ENCODE measurements around the gene RAP1A. TPM values are rescaled to one million over a fixed set of nuclear protein-coding genes. Genes with fewer than 3 reads are reported as not detected.

The RAP1A gene
- total RNA-seq, 1 experiment from 2014 or later = 26.7 TPM

- Mint-ChIP-seq H3K27me3 (ENCODE audit: low read depth) (no peaks in the 10 kb centered on the region), H3K4me3 (no peak overlapping the region), H3K36me3 (ENCODE audit: insufficient read depth in 1 of 3, low read depth in 3 of 3) (peaks cover 4 to 28% (median 26%) of the 10 kb centered on the region in 3 experiments), H3K4me1 (no peaks in the 10 kb centered on the region), H3K9me3 (no peaks in the 10 kb centered on the region), H3K27ac (no peak overlapping the region; a peak in 1 of 7 replicates)
- no peak overlapping the region for H4K5ac ChIP-seq (ENCODE audit: insufficient read length, low read depth, low read length)
- H2BK15ac ChIP-seq (ENCODE audit: low read depth, low read length) = no peak overlapping the region
- no peak overlapping the region for H3K23ac ChIP-seq (ENCODE audit: insufficient read length, low read depth, low read length)
- H4K91ac ChIP-seq (ENCODE audit: insufficient read length, low read depth, low read length) = no peak overlapping the region
- no peak overlapping the region for H3K4ac ChIP-seq (ENCODE audit: low read depth, low read length)
- H3K23me2 ChIP-seq (ENCODE audit: insufficient read length, low read depth, low read length, poor library complexity, severe bottlenecking) = no peaks in the 10 kb centered on the region
- no peak for DNase-seq
- TF ChIP-seq, protein P1, sequence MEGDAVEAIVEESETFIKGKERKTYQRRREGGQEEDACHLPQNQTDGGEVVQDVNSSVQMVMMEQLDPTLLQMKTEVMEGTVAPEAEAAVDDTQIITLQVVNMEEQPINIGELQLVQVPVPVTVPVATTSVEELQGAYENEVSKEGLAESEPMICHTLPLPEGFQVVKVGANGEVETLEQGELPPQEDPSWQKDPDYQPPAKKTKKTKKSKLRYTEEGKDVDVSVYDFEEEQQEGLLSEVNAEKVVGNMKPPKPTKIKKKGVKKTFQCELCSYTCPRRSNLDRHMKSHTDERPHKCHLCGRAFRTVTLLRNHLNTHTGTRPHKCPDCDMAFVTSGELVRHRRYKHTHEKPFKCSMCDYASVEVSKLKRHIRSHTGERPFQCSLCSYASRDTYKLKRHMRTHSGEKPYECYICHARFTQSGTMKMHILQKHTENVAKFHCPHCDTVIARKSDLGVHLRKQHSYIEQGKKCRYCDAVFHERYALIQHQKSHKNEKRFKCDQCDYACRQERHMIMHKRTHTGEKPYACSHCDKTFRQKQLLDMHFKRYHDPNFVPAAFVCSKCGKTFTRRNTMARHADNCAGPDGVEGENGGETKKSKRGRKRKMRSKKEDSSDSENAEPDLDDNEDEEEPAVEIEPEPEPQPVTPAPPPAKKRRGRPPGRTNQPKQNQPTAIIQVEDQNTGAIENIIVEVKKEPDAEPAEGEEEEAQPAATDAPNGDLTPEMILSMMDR (conservative IDR thresholded peaks at IDR 0.05) = no peak
- H2BK5ac ChIP-seq (ENCODE audit: insufficient read length, low read length) = no peak overlapping the region
- H3K56ac ChIP-seq (ENCODE audit: insufficient read length, low read depth, low read length) = no peak overlapping the region
- no CpG with 5 or more reads among the region's 9 CpGs for WGBS (ENCODE audit: extremely low coverage, insufficient read length, low lambda C conversion rate)
- no peak overlapping the region for H2AFZ ChIP-seq (ENCODE audit: low read length)
- no peak overlapping the region for H2AK5ac ChIP-seq (ENCODE audit: insufficient read length, low read length)
- no peak overlapping the region for H3K14ac ChIP-seq (ENCODE audit: insufficient read depth, low read length)
- no peaks in the 10 kb centered on the region for H3K27me3 ChIP-seq (ENCODE audit: insufficient read depth, low read length)
- H3K18ac ChIP-seq (ENCODE audit: insufficient read length, low read depth, low read length) = no peak overlapping the region
- no peaks in the 10 kb centered on the region for H3K4me1 ChIP-seq (ENCODE audit: insufficient read depth, low read length)
- H4K8ac ChIP-seq (replicated peaks; ENCODE audit: insufficient read length, low read depth, low read length) = no peak overlapping the region
- no peak overlapping the region for H3K4me2 ChIP-seq (ENCODE audit: insufficient read depth, insufficient read length, low read length)
- no peak overlapping the region for H2BK12ac ChIP-seq (ENCODE audit: insufficient read length, low read depth, low read length)
- H2BK20ac ChIP-seq (ENCODE audit: low read depth, low read length, poor library complexity, severe bottlenecking) = no peak overlapping the region
- no peaks in the 10 kb centered on the region for H3K79me1 ChIP-seq (ENCODE audit: insufficient read depth, low read depth, low read length, poor library complexity, severe bottlenecking)
- no peak overlapping the region for H2BK120ac ChIP-seq (ENCODE audit: low read depth, low read length, poor library complexity, severe bottlenecking)
- H3T11ph ChIP-seq (ENCODE audit: low read length) = no peak overlapping the region
- H3K27ac ChIP-seq (ENCODE audit: insufficient read length, low read depth, low read length) = no peak overlapping the region
- no peaks in the 10 kb centered on the region for H4K20me1 ChIP-seq (ENCODE audit: control insufficient read depth, insufficient read depth, insufficient read length)
- H3K79me2 ChIP-seq (ENCODE audit: insufficient read depth, low read length) = no peaks in the 10 kb centered on the region
- no peaks in the 10 kb centered on the region for H3K9me3 ChIP-seq (ENCODE audit: control insufficient read depth, low read depth, low read length)
- no peak overlapping the region for H3K9ac ChIP-seq (ENCODE audit: extremely low read depth, insufficient read length, low read length)
These were observed 88.3 kb downstream of the RAP1A start for GRCh38 chr1:111707906-111708305.
